Left renal pelvis (tissue), 4 donors: Measurements from ENCODE around the gene ZNF688. TPM values are rescaled to one million over a fixed set of nuclear protein-coding genes. Genes with fewer than 3 reads are reported as not detected.

Experiments used
- DNase-seq, 4 donors: peaks; one replicate each; pipeline ENCODE4 v3.0.0-alpha.2; 2013; ENCODE audit warnings: low read depth in 4 of 4, low spot score in 3 of 4
- polyA plus RNA-seq, 4 donors: library from polyadenylated mRNA; unstranded; fragments of 120-200 nt; gene quantifications; one replicate each; pipeline ENCODE4 v1.2.1, GENCODE V29; 2013; ENCODE audit not compliant: insufficient read length in 4 of 4

ZNF688 gene
- polyA plus RNA-seq, 4 donors = 10.5 to 17.5 (median 13.3) TPM

- peak; percentile 96 to 99 (median 98) for DNase-seq
These were observed 14.1 kb upstream of the ZNF688 start, which contains the start of gene ZNF785 for GRCh38 chr16:30585400-30586191. Gene ZNF785, minus strand, starts transcription at chr16:30585697. Its CDS starts 86 bp downstream, at chr16:30585611.

- no peak for DNase-seq
These were observed 13.5 kb upstream of the ZNF688 start for GRCh38 chr16:30585022-30585399.

- DNase-seq = no peak
These were observed 11.3 kb upstream of the ZNF688 start for GRCh38 chr16:30582611-30583340.

- DNase-seq = no peak
These were observed 9.9 kb upstream of the ZNF688 start for GRCh38 chr16:30581457-30581856.

- no peak for DNase-seq
These were observed 3.2 kb upstream of the ZNF688 start for GRCh38 chr16:30574678-30575077.

GRCh38 chr16:30570636-30571444, 674 bp downstream of the ZNF688 start:
- peak in 1 of 4 donors; percentile 38 for DNase-seq

- no peak for DNase-seq
These were observed 1.5 kb downstream of the ZNF688 start for GRCh38 chr16:30569746-30570635.

GRCh38 chr16:30569281-30569680, 2.2 kb downstream of the ZNF688 start:
- DNase-seq = no peak

- DNase-seq = no peak
These were observed 3.4 kb downstream of the ZNF688 start for GRCh38 chr16:30567991-30568638.

GRCh38 chr16:30567160-30567990, 4.1 kb downstream of the ZNF688 start:
- DNase-seq = no peak

GRCh38 chr16:30566531-30566930, 5.0 kb downstream of the ZNF688 start:
- no peak for DNase-seq

GRCh38 chr16:30565984-30566383, 5.5 kb downstream of the ZNF688 start:
- no peak for DNase-seq

GRCh38 chr16:30565526-30565925, 6.0 kb downstream of the ZNF688 start:
- no peak for DNase-seq

- DNase-seq = no peak
These were observed 9.5 kb downstream of the ZNF688 start for GRCh38 chr16:30562021-30562420.

- no peak for DNase-seq
These were observed 10.3 kb downstream of the ZNF688 start for GRCh38 chr16:30561089-30561816.

GRCh38 chr16:30559690-30560089, 11.8 kb downstream of the ZNF688 start:
- no peak for DNase-seq

GRCh38 chr16:30558789-30559377, 12.6 kb downstream of the ZNF688 start:
- no peak for DNase-seq
